A673 (cell line): ENCODE data around the gene MTCH1.

Source experiments
- EZH2 ChIP-seq: fragments of 200-600 bp; sonication (generic); IDR thresholded peaks from 2 replicates; pipeline ENCODE4 v1.6.1; 2017; ENCODE audit warnings: borderline replicate concordance, low read depth, mild to moderate bottlenecking, mixed read lengths, antibody characterized with exemption, low read length; ENCODE audit not compliant: poor library complexity, severe bottlenecking
- TF ChIP-seq, protein P1 (sequence below): fragments of 300-800, 200-600 bp; sonication (generic); conservative IDR thresholded peaks from 2 replicates; pipeline ENCODE4 v1.5.1; 2017; ENCODE audit warnings: low read depth, mild to moderate bottlenecking, antibody characterized with exemption, low read length, moderate library complexity, mixed read lengths

DNA sequence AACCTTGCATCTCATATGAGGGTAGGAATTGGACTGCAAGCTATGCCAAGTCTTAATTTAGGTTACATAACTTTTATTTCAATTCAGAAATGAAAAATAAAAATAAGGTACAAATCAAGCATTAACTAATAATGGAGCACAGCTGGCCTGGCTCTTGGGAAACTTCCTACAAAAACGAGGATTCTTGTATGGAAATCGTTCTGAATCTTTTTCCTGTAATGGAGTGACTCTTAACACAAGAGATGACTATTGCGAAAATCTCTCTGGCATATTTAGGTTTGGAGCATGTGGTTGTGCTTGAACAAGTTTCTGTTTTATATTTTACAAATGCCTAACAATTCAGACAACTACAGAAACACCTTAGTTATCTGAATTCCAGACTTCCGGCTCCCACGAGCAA lies 65.5 kb downstream of the MTCH1 start:
- TF ChIP-seq, protein P1, sequence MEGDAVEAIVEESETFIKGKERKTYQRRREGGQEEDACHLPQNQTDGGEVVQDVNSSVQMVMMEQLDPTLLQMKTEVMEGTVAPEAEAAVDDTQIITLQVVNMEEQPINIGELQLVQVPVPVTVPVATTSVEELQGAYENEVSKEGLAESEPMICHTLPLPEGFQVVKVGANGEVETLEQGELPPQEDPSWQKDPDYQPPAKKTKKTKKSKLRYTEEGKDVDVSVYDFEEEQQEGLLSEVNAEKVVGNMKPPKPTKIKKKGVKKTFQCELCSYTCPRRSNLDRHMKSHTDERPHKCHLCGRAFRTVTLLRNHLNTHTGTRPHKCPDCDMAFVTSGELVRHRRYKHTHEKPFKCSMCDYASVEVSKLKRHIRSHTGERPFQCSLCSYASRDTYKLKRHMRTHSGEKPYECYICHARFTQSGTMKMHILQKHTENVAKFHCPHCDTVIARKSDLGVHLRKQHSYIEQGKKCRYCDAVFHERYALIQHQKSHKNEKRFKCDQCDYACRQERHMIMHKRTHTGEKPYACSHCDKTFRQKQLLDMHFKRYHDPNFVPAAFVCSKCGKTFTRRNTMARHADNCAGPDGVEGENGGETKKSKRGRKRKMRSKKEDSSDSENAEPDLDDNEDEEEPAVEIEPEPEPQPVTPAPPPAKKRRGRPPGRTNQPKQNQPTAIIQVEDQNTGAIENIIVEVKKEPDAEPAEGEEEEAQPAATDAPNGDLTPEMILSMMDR: no peak
- TF ChIP-seq EZH2: no peak
